ENCODE measurements around the gene LRRC58.
"Not testable (repeated sequence)": the region's sequence is repeated elsewhere in the genome, so short reads cannot be mapped to it uniquely, and the experiment has no call there.

Gene LRRC58

GRCh38 chr3:120348991-120349854, at the start of gene LRRC58:
Gene LRRC58 (minus strand): TSS chr3:120349354. CDS start chr3:120349243, 111 bp downstream.
- DNase-seq (ENCODE audit: low read depth, low spot score) = peak; percentile 25

- no peak for DNase-seq (ENCODE audit: low read depth, low spot score)
Observed at GRCh38 chr3:120396469-120396868, 47.3 kb upstream of the LRRC58 start.

- no peak for DNase-seq (ENCODE audit: low read depth, low spot score)
Observed at GRCh38 chr3:120394347-120394746, 45.2 kb upstream of the LRRC58 start.

- DNase-seq (ENCODE audit: low read depth, low spot score) = no peak
Observed at GRCh38 chr3:120393761-120394160, 44.6 kb upstream of the LRRC58 start.

GRCh38 chr3:120393243-120393642, 44.1 kb upstream of the LRRC58 start:
- DNase-seq (ENCODE audit: low read depth, low spot score) = no peak

- no peak for DNase-seq (ENCODE audit: low read depth, low spot score)
Observed at GRCh38 chr3:120382941-120383447, 33.8 kb upstream of the LRRC58 start.

GRCh38 chr3:120381503-120381902, 32.3 kb upstream of the LRRC58 start:
- DNase-seq (ENCODE audit: low read depth, low spot score) = no peak

- not testable (repeated sequence) for DNase-seq (ENCODE audit: low read depth, low spot score)
Observed at GRCh38 chr3:120377948-120378347, 28.8 kb upstream of the LRRC58 start.

- no peak for DNase-seq (ENCODE audit: low read depth, low spot score)
Observed at GRCh38 chr3:120370463-120370862, 21.3 kb upstream of the LRRC58 start.

GRCh38 chr3:120369037-120369467, 19.9 kb upstream of the LRRC58 start:
- DNase-seq (ENCODE audit: low read depth, low spot score) = no peak

GRCh38 chr3:120368172-120368571, 19.0 kb upstream of the LRRC58 start:
- DNase-seq (ENCODE audit: low read depth, low spot score) = no peak

GRCh38 chr3:120364821-120365220, 15.7 kb upstream of the LRRC58 start:
- DNase-seq (ENCODE audit: low read depth, low spot score) = no peak

- no peak for DNase-seq (ENCODE audit: low read depth, low spot score)
Observed at GRCh38 chr3:120364101-120364500, 14.9 kb upstream of the LRRC58 start.

- no peak for DNase-seq (ENCODE audit: low read depth, low spot score)
Observed at GRCh38 chr3:120357807-120358206, 8.7 kb upstream of the LRRC58 start.

GRCh38 chr3:120355486-120355885, 6.3 kb upstream of the LRRC58 start:
- no peak for DNase-seq (ENCODE audit: low read depth, low spot score)

- no peak for DNase-seq (ENCODE audit: low read depth, low spot score)
Observed at GRCh38 chr3:120353463-120353862, 4.3 kb upstream of the LRRC58 start.

- no peak for DNase-seq (ENCODE audit: low read depth, low spot score)
Observed at GRCh38 chr3:120352017-120352416, 2.9 kb upstream of the LRRC58 start.

GRCh38 chr3:120350401-120350941, 1.3 kb upstream of the LRRC58 start:
- DNase-seq (ENCODE audit: low read depth, low spot score) = no peak

GRCh38 chr3:120349855-120350125, 636 bp upstream of the LRRC58 start:
- DNase-seq (ENCODE audit: low read depth, low spot score) = no peak

GRCh38 chr3:120348065-120348990, 826 bp downstream of the LRRC58 start:
- DNase-seq (ENCODE audit: low read depth, low spot score) = peak; percentile 30

- no peak for DNase-seq (ENCODE audit: low read depth, low spot score)
Observed at GRCh38 chr3:120344349-120344748, 4.8 kb downstream of the LRRC58 start.

Data from iPS DF 19.7 (cell line).